HCT116 (cell line): Measurements from ENCODE around the gene ATP5PO. TPM values are rescaled to one million over a fixed set of nuclear protein-coding genes. Genes with fewer than 3 reads are reported as not detected.
A peak's percentile ranks its signal among the peaks of the same experiment; 100 is the strongest.

Experiments used
- ATAC-seq: fragments of 200-7000 bp; cut with Tn5 transposase; 2 replicates; pipeline ENCODE4 v1.9.1; 2020; ENCODE audit warnings: mild to moderate bottlenecking, moderate library complexity
- BruUV-seq: library from RNA; stranded (reverse); fragments of 400-500 nt; replicated peaks from 2 replicates; lab custom pipeline; 2021; lab: Mats Ljungman, UMichigan
- CTCF ChIA-PET: fragments of 300-600 bp; sonication (Branson Sonifier 250); formaldehyde crosslinking; loops from one replicate; lab custom pipeline; 2021; ENCODE audit warnings: antibody characterized with exemption; lab: Charles Lee
- POLR2A ChIA-PET: fragments of 300-600, 350-600 bp; sonication (Branson Sonifier 250); formaldehyde crosslinking; loops from one replicate; lab custom pipeline; 2021; ENCODE audit warnings: antibody characterized with exemption; lab: Charles Lee
- RAD21 ChIA-PET, 2 experiments: fragments of 300-600 bp; sonication (Branson Sonifier 250); formaldehyde crosslinking; loops; one replicate each; lab custom pipeline; 2023; ENCODE audit warnings: low total read pairs in 2 of 2; ENCODE audit not compliant: uncharacterized antibody in 2 of 2, unreplicated experiment in 2 of 2, low non-redundant PET in 1 of 2; lab: Charles Lee
- DNase-seq: peaks from one replicate; pipeline ENCODE4 v3.0.0-alpha.2; 2010; ENCODE audit warnings: low read depth, low spot score
- H2AFZ ChIP-seq: fragments of 200-600 bp; shearing (Covaris generic), sonication (generic); 2 replicates; pipeline ENCODE4 v1.6.1; 2017; ENCODE audit warnings: low read depth, mixed run types, mixed read lengths, antibody characterized with exemption, low read length; ENCODE audit not compliant: poor library complexity, severe bottlenecking
- H3K27ac ChIP-seq: 2 replicates; pipeline ENCODE4 v1.5.1; 2012; ENCODE audit warnings: low read depth, low read length
- H3K27me3 ChIP-seq: fragments of 200-600 bp; sonication (generic); 2 replicates; pipeline ENCODE4 v1.6.1; 2016; ENCODE audit warnings: mixed run types, low read length, mixed read lengths; ENCODE audit not compliant: insufficient read depth
- H3K36me3 ChIP-seq, 2 experiments: fragments of 200-500 bp in 1 of 2; fragments of 200-600 bp in 1 of 2; sonication (Bioruptor generic) in 1 of 2; sonication (generic) in 1 of 2; 2 replicates each; pipeline versions ENCODE4 v1.5.1 to v1.6.1; 2014 to 2016; ENCODE audit warnings: low read length in 2 of 2, inconsistent platforms in 1 of 2, mixed read lengths in 1 of 2, mixed run types in 1 of 2; ENCODE audit not compliant: insufficient read depth in 2 of 2, control insufficient read depth in 1 of 2
- H3K4me1 ChIP-seq, 2 experiments: fragments of 200-600 bp in 1 of 2; sonication (generic) in 1 of 2; 2 replicates each; pipeline versions ENCODE4 v1.5.1 to v1.6.1; 2012 to 2017; ENCODE audit warnings: low read length in 2 of 2, inconsistent platforms in 1 of 2, mild to moderate bottlenecking in 1 of 2, mixed read lengths in 1 of 2, mixed run types in 1 of 2, moderate library complexity in 1 of 2; ENCODE audit not compliant: insufficient read depth in 2 of 2, control insufficient read depth in 1 of 2
- H3K4me2 ChIP-seq: fragments of 200-600 bp; sonication (generic); 2 replicates; pipeline ENCODE4 v1.6.1; 2017; ENCODE audit warnings: mixed run types, low read length, mixed read lengths
- H3K4me3 ChIP-seq, 2 experiments: fragments of 200-600 bp in 1 of 2; sonication (generic) in 1 of 2; replicated peaks in 1 of 2; 2 replicates each; pipeline ENCODE4 v1.5.1; 2011 to 2016; ENCODE audit warnings: low read length in 2 of 2, control low read depth in 1 of 2, low read depth in 1 of 2, mild to moderate bottlenecking in 1 of 2, mixed read lengths in 1 of 2, mixed run types in 1 of 2
- H3K79me2 ChIP-seq: fragments of 200-600 bp; sonication (generic); 2 replicates; pipeline ENCODE4 v1.6.1; 2017; ENCODE audit warnings: mild to moderate bottlenecking, mixed run types, low read length, moderate library complexity, mixed read lengths; ENCODE audit not compliant: insufficient read depth
- H3K9ac ChIP-seq: fragments of 200-600 bp; sonication (generic); 2 replicates; pipeline ENCODE4 v1.6.1; 2016; ENCODE audit warnings: low read length, mixed read lengths
- H3K9me2 ChIP-seq: fragments of 200-600 bp; sonication (generic), shearing (Covaris generic); 2 replicates; pipeline ENCODE4 v1.6.1; 2017; ENCODE audit warnings: mixed run types, mild to moderate bottlenecking, moderate library complexity; ENCODE audit not compliant: insufficient read depth
- H3K9me3 ChIP-seq, 2 experiments: fragments of 200-500 bp in 1 of 2; fragments of 200-600 bp in 1 of 2; sonication (Bioruptor generic) in 1 of 2; sonication (generic) in 1 of 2; 2 replicates each; pipeline ENCODE4 v1.6.1; 2014 to 2017; ENCODE audit warnings: low read length in 2 of 2, mixed read lengths in 2 of 2, inconsistent platforms in 1 of 2, low read depth in 1 of 2, mild to moderate bottlenecking in 1 of 2, mixed run types in 1 of 2, moderate library complexity in 1 of 2; ENCODE audit not compliant: control insufficient read depth in 1 of 2, insufficient read depth in 1 of 2
- H4K20me1 ChIP-seq: fragments of 200-600 bp; sonication (generic), shearing (Covaris generic); 2 replicates; pipeline ENCODE4 v1.6.1; 2017; ENCODE audit warnings: mixed run types, mild to moderate bottlenecking, moderate library complexity; ENCODE audit not compliant: insufficient read depth
- CBX3 ChIP-seq: IDR thresholded peaks from 2 replicates; pipeline ENCODE4 v1.6.1; 2012; ENCODE audit warnings: low read depth
- CEBPB ChIP-seq: IDR thresholded peaks from 2 replicates; pipeline ENCODE4 v1.6.1; 2012; ENCODE audit warnings: low read depth
- EZH2phosphoT487 ChIP-seq: fragments of 200-600 bp; IDR thresholded peaks from 2 replicates; pipeline ENCODE4 v1.6.1; 2018; ENCODE audit warnings: antibody characterized with exemption, borderline replicate concordance
- RAD21 ChIP-seq: IDR thresholded peaks from 2 replicates; pipeline ENCODE4 v1.6.1; 2012; ENCODE audit warnings: low read depth, mild to moderate bottlenecking
- SIN3A ChIP-seq: IDR thresholded peaks from 2 replicates; pipeline ENCODE4 v1.6.1; 2012; ENCODE audit warnings: low read depth
- intact Hi-C: fragments of 100-400 bp; cut with micrococcal nuclease; formaldehyde crosslinking; loops from 2 replicates; pipeline ENCODE4 v1.10.0; 2022
- total RNA-seq: library from RNA; stranded (reverse); gene quantifications from one replicate; pipeline ENCODE4 v1.2.1, GENCODE V29; 2021; ENCODE audit not compliant: unreplicated experiment
- TF ChIP-seq, protein P1 (sequence below): IDR thresholded peaks from 2 replicates; pipeline ENCODE4 v1.6.1; 2012
- TF ChIP-seq, protein P2 (sequence below), 3 experiments: fragments of 200-600 bp in 1 of 3; sonication (generic) in 1 of 3; IDR thresholded peaks in 2 of 3; conservative IDR thresholded peaks in 1 of 3; 2 replicates each; pipeline ENCODE4 v1.5.1; 2012 to 2017; ENCODE audit warnings: low read depth in 2 of 3, low read length in 2 of 3, antibody characterized with exemption in 1 of 3, borderline replicate concordance in 1 of 3, control low read depth in 1 of 3, mild to moderate bottlenecking in 1 of 3, mixed read lengths in 1 of 3, mixed run types in 1 of 3, moderate library complexity in 1 of 3; ENCODE audit not compliant: insufficient read depth in 1 of 3
- TF ChIP-seq, protein P3 (sequence below): IDR thresholded peaks from 2 replicates; pipeline ENCODE4 v1.6.1; 2012

Gene ATP5PO
- total RNA-seq, 1 experiment from 2014 or later, result 238 TPM

DNA sequence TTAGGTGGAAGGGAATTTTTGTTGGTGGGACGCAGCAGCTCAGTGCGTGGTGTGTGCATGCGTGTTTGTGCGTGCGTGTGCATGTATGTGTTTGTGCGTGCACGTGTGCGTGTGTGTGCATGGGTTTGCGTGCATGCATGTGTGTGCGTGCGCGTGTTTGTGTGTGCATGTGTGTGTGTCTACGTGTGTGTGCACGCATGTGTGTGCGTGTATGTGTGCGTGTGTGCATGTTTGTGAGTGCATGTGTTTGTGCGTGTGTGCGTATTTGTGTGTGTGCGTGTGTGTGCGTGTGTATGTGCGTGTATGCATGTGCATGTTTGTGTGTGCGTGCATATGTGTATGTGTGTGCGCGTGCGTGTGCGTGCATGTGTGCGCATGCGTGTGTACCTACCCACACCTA, 20.2 kb downstream of the ATP5PO start:
- ATAC-seq, result no peak
- Histone ChIP-seq H3K9me2 (no peaks in the 10 kb centered on the region), H3K9me3 (no peaks in the 10 kb centered on the region), H3K27ac (no peak overlapping the region), H2AFZ (no peak overlapping the region), H3K4me2 (no peak overlapping the region), H3K4me1 (peaks cover 0 to 7% of the 10 kb centered on the region in 2 experiments; a peak in 3 of 4 replicates), H3K9ac (no peak overlapping the region), H3K36me3 (no peaks in the 10 kb centered on the region), H4K20me1 (no peaks in the 10 kb centered on the region), H3K4me3 (no peak overlapping the region), H3K27me3 (no peaks in the 10 kb centered on the region), H3K79me2 (no peaks in the 10 kb centered on the region)
- no TSS peak for BruUV-seq
- no peak for DNase-seq
- ChIA-PET POLR2A (no interaction called here), CTCF (no interaction called here), RAD21 (interaction anchor here in 1 of 2 experiments (0.6 kb wide), 1 partner anchor 285 kb away, joined by 4 read pairs; no protein-coding TSS in a partner anchor)
- intact Hi-C loops, result no loop called here
- TF ChIP-seq RAD21 (no peak), EZH2phosphoT487 (no peak), CBX3 (no peak), CEBPB (no peak), SIN3A (no peak)
- TF ChIP-seq, protein P1, sequence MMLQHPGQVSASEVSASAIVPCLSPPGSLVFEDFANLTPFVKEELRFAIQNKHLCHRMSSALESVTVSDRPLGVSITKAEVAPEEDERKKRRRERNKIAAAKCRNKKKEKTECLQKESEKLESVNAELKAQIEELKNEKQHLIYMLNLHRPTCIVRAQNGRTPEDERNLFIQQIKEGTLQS, result no peak

DNA sequence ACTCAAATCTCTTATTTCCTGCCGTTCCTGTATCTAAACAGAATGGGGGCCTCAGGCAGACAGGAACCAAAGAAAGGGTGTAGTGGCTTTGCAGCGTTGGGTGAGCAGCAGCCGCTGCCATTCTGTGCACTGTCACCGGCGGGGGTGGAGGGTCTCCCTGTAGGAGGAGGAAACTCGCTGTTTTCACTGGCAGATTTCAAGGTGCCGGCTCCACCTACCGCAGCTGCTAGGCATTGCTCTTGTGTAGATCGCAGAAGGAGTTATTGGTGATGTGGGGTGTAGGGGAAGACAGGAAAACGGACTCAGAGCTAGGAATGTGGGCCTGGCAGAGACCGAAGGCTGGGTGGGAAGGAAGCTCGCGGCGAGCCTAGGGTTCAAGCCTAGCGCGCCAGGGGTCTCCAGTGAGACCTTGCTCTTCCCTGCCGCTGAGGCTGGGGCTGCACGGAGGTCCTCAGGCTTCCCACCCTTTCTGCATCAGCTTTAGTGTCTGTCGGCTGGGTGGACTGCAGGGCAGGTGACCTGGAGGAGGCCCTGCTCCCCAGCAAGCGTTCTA, 20.8 kb downstream of the ATP5PO start:
- Histone ChIP-seq H3K27me3 (no peaks in the 10 kb centered on the region), H3K36me3 (no peaks in the 10 kb centered on the region), H3K79me2 (no peaks in the 10 kb centered on the region), H4K20me1 (no peaks in the 10 kb centered on the region), H3K9me3 (no peaks in the 10 kb centered on the region), H3K27ac (no peak overlapping the region), H3K4me2 (peak overlapping the region; percentile 44), H3K4me1 (peaks cover 0 to 7% of the 10 kb centered on the region in 2 experiments; a peak in 3 of 4 replicates), H2AFZ (peak overlapping the region; percentile 18), H3K4me3 (no peak overlapping the region), H3K9ac (no peak overlapping the region), H3K9me2 (no peaks in the 10 kb centered on the region)
- DNase-seq (peak; percentile 27), ATAC-seq (peak; percentile 95)
- CTCF ChIA-PET, result interaction anchor here (0.6 kb wide), 1 partner anchor 289 kb away, joined by 3 read pairs; no protein-coding TSS in a partner anchor
- intact Hi-C loops, result no loop called here
- TF ChIP-seq, protein P2, sequence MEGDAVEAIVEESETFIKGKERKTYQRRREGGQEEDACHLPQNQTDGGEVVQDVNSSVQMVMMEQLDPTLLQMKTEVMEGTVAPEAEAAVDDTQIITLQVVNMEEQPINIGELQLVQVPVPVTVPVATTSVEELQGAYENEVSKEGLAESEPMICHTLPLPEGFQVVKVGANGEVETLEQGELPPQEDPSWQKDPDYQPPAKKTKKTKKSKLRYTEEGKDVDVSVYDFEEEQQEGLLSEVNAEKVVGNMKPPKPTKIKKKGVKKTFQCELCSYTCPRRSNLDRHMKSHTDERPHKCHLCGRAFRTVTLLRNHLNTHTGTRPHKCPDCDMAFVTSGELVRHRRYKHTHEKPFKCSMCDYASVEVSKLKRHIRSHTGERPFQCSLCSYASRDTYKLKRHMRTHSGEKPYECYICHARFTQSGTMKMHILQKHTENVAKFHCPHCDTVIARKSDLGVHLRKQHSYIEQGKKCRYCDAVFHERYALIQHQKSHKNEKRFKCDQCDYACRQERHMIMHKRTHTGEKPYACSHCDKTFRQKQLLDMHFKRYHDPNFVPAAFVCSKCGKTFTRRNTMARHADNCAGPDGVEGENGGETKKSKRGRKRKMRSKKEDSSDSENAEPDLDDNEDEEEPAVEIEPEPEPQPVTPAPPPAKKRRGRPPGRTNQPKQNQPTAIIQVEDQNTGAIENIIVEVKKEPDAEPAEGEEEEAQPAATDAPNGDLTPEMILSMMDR (IDR thresholded peaks at IDR 0.05 in 2 of 3, conservative IDR thresholded peaks at IDR 0.05 in 1 of 3; ENCODE audit: borderline replicate concordance in 1 of 3, insufficient read depth in 1 of 3, low read depth in 2 of 3, low read length in 2 of 3), result peak; percentile 38 to 59 (median 47); a peak in 5 of 6 replicates
- TF ChIP-seq, protein P3, sequence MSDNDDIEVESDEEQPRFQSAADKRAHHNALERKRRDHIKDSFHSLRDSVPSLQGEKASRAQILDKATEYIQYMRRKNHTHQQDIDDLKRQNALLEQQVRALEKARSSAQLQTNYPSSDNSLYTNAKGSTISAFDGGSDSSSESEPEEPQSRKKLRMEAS, result no peak
- TF ChIP-seq RAD21, result peak; percentile 71
- RAD21 ChIA-PET, result interaction anchor here in 1 of 2 experiments (0.6 kb wide), 1 partner anchor 285 kb away, joined by 4 read pairs; no protein-coding TSS in a partner anchor
- no TSS peak for BruUV-seq
- POLR2A ChIA-PET, result no interaction called here
